H1 (cell line): Measurements from ENCODE around the gene DNAI1. TPM values are rescaled to one million over a fixed set of nuclear protein-coding genes. Genes with fewer than 3 reads are reported as not detected.

Source experiments
- CTCF ChIA-PET: fragments of 300-600 bp; sonication (Branson Sonifier 250); formaldehyde crosslinking; loops from one replicate; lab custom pipeline; 2021; ENCODE audit not compliant: partially characterized antibody; lab: Charles Lee
- POLR2A ChIA-PET: fragments of 300-600 bp; sonication (Branson Sonifier 250); formaldehyde crosslinking; loops from one replicate; lab custom pipeline; 2021; ENCODE audit warnings: inconsistent platforms; ENCODE audit not compliant: partially characterized antibody; lab: Charles Lee
- DNase-seq, 2 experiments: peaks; one replicate each; pipeline versions ENCODE4 v3.0.0 to v3.0.0-alpha.2; 2010 to 2022; ENCODE audit warnings: low spot score in 2 of 2, low read depth in 1 of 2, mixed read lengths in 1 of 2
- FAIRE-seq: peaks from 2 replicates; lab custom pipeline; 2011; peaks lifted over from hg19 to GRCh38; lab: Jason Lieb, UNC
- H2AFZ ChIP-seq: 2 replicates; pipeline ENCODE4 v1.8.1; 2012; ENCODE audit warnings: low read length, inconsistent platforms
- H2AK5ac ChIP-seq: 2 replicates; pipeline ENCODE4 v1.6.1; 2013; ENCODE audit warnings: low read depth, low read length
- H2BK120ac ChIP-seq: replicated peaks from 2 replicates; pipeline ENCODE3; 2013; ENCODE audit warnings: low read depth, low read length, inconsistent platforms
- H2BK12ac ChIP-seq: 2 replicates; pipeline ENCODE4 v1.6.1; 2013; ENCODE audit warnings: low read depth, low read length
- H2BK15ac ChIP-seq: 2 replicates; pipeline ENCODE4 v1.6.1; 2013; ENCODE audit warnings: low read length
- H2BK20ac ChIP-seq: 2 replicates; pipeline ENCODE4 v1.6.1; 2013; ENCODE audit warnings: low read length
- H2BK5ac ChIP-seq: 2 replicates; pipeline ENCODE4 v1.6.1; 2013; ENCODE audit warnings: low read depth, low read length
- H3K14ac ChIP-seq: 2 replicates; pipeline ENCODE4 v1.6.1; 2013; ENCODE audit warnings: inconsistent platforms; ENCODE audit not compliant: insufficient read length
- H3K18ac ChIP-seq: 2 replicates; pipeline ENCODE4 v1.6.1; 2013; ENCODE audit warnings: low read length; ENCODE audit errors: extremely low read depth
- H3K23ac ChIP-seq: 2 replicates; pipeline ENCODE4 v1.6.1; 2013; ENCODE audit warnings: inconsistent platforms; ENCODE audit not compliant: insufficient read length
- H3K23me2 ChIP-seq: 2 replicates; pipeline ENCODE4 v1.6.1; 2013; ENCODE audit warnings: low read depth, low read length
- H3K27ac ChIP-seq: 2 replicates; pipeline ENCODE4 v1.6.1; 2011; ENCODE audit warnings: low read depth, low read length, inconsistent platforms
- H3K27me3 ChIP-seq, 4 experiments: replicated peaks in 1 of 4; 1 replicate in 1 of 4; 2 replicates in 3 of 4; pipeline versions ENCODE4 v1.6.1 to v1.8.1; 2011 to 2013; ENCODE audit warnings: low read length in 3 of 4, mild to moderate bottlenecking in 3 of 4, inconsistent platforms in 2 of 4, mixed read lengths in 2 of 4, moderate library complexity in 1 of 4; ENCODE audit not compliant: control insufficient read depth in 3 of 4, insufficient read depth in 3 of 4; ENCODE audit errors: extremely low read depth in 1 of 4
- H3K36me3 ChIP-seq, 4 experiments: 2 replicates each; pipeline versions ENCODE4 v1.6.1 to v1.8.1; 2011 to 2013; ENCODE audit warnings: mild to moderate bottlenecking in 4 of 4, low read length in 3 of 4, moderate library complexity in 2 of 4, control low read depth in 1 of 4, inconsistent platforms in 1 of 4; ENCODE audit not compliant: insufficient read depth in 4 of 4, control insufficient read depth in 2 of 4
- H3K4ac ChIP-seq: replicated peaks from 2 replicates; pipeline ENCODE3; 2013; ENCODE audit warnings: low read length, low read depth, mixed read lengths, inconsistent platforms; ENCODE audit not compliant: insufficient read length
- H3K4me1 ChIP-seq, 4 experiments: replicated peaks in 1 of 4; 1 replicate in 1 of 4; 2 replicates in 3 of 4; pipeline versions ENCODE4 v1.6.1 to v1.8.1; 2011 to 2013; ENCODE audit warnings: low read length in 3 of 4, inconsistent platforms in 2 of 4, mixed read lengths in 1 of 4; ENCODE audit not compliant: insufficient read depth in 4 of 4, control insufficient read depth in 3 of 4
- H3K4me2 ChIP-seq, 2 experiments: 2 replicates each; pipeline versions ENCODE4 v1.6.1 to v1.8.1; 2011 to 2013; ENCODE audit warnings: low read depth in 2 of 2, low read length in 2 of 2, control low read depth in 1 of 2, inconsistent platforms in 1 of 2, mild to moderate bottlenecking in 1 of 2; ENCODE audit not compliant: insufficient read depth in 1 of 2
- H3K4me3 ChIP-seq, 4 experiments: fragments of 200-600, 300-600 bp in 1 of 4; sonication (generic), shearing (Covaris generic), sonication (Bioruptor Twin) in 1 of 4; 2 replicates each; pipeline versions ENCODE4 v1.5.1 to v1.8.1; 2011 to 2016; ENCODE audit warnings: low read length in 4 of 4, low read depth in 3 of 4, control low read depth in 2 of 4, inconsistent platforms in 2 of 4, mild to moderate bottlenecking in 2 of 4, mixed read lengths in 1 of 4, moderate library complexity in 1 of 4; ENCODE audit not compliant: insufficient read depth in 2 of 4; ENCODE audit errors: extremely low read depth in 1 of 4
- H3K56ac ChIP-seq: replicated peaks from 2 replicates; pipeline ENCODE3; 2013; ENCODE audit warnings: low read depth, mild to moderate bottlenecking, mixed read lengths, low read length, inconsistent platforms; ENCODE audit not compliant: insufficient read length
- H3K79me1 ChIP-seq: 2 replicates; pipeline ENCODE4 v1.6.1; 2013; ENCODE audit warnings: low read depth, low read length, control low read depth
- H3K79me2 ChIP-seq, 2 experiments: 2 replicates each; pipeline versions ENCODE4 v1.6.1 to v1.8.1; 2012 to 2013; ENCODE audit warnings: low read length in 2 of 2, mild to moderate bottlenecking in 2 of 2, inconsistent platforms in 1 of 2; ENCODE audit not compliant: insufficient read depth in 2 of 2, control insufficient read depth in 1 of 2
- H3K9ac ChIP-seq, 4 experiments: replicated peaks in 1 of 4; 1 replicate in 1 of 4; 2 replicates in 3 of 4; pipeline versions ENCODE4 v1.6.1 to v1.8.1; 2011 to 2013; ENCODE audit warnings: low read depth in 3 of 4, low read length in 3 of 4, control low read depth in 2 of 4, mild to moderate bottlenecking in 2 of 4, moderate library complexity in 2 of 4, inconsistent platforms in 1 of 4; ENCODE audit errors: extremely low read depth in 1 of 4
- H3K9me3 ChIP-seq, 2 experiments: 2 replicates each; pipeline versions ENCODE4 v1.6.1 to v1.8.1; 2012 to 2013; ENCODE audit warnings: mild to moderate bottlenecking in 2 of 2, moderate library complexity in 2 of 2, control low read depth in 1 of 2, inconsistent platforms in 1 of 2, low read depth in 1 of 2, low read length in 1 of 2, mixed read lengths in 1 of 2; ENCODE audit not compliant: insufficient read depth in 2 of 2
- H4K20me1 ChIP-seq, 2 experiments: replicated peaks in 1 of 2; 2 replicates each; pipeline versions ENCODE3 to v1.8.1; 2011 to 2013; ENCODE audit warnings: inconsistent platforms in 2 of 2, low read length in 2 of 2, mild to moderate bottlenecking in 1 of 2; ENCODE audit not compliant: insufficient read depth in 2 of 2, control insufficient read depth in 1 of 2
- H4K5ac ChIP-seq: 2 replicates; pipeline ENCODE4 v1.6.1; 2013; ENCODE audit warnings: low read length, low read depth, mixed read lengths, inconsistent platforms; ENCODE audit not compliant: insufficient read length
- H4K8ac ChIP-seq: 2 replicates; pipeline ENCODE4 v1.8.0; 2013; ENCODE audit warnings: mild to moderate bottlenecking, moderate library complexity, low read length, inconsistent platforms; ENCODE audit not compliant: insufficient read depth; ENCODE audit errors: extremely low read depth
- H4K91ac ChIP-seq: replicated peaks from 2 replicates; pipeline ENCODE3; 2013; ENCODE audit warnings: low read length, mixed read lengths, inconsistent platforms; ENCODE audit not compliant: insufficient read length
- CBX5 ChIP-seq: fragments of 300-800, 300-1000 bp; sonication (generic); IDR thresholded peaks from 2 replicates; pipeline ENCODE4 v1.7.1; 2016; ENCODE audit warnings: antibody characterized with exemption, low read length, low read depth
- CHD2 ChIP-seq: IDR thresholded peaks from 2 replicates; pipeline ENCODE4 v1.6.1; 2012; ENCODE audit warnings: low read length, improper control_type of control experiment
- CTBP2 ChIP-seq: IDR thresholded peaks from 2 replicates; pipeline ENCODE4 v1.7.0; 2011; ENCODE audit warnings: borderline replicate concordance, mild to moderate bottlenecking, moderate library complexity, mixed read lengths, low read length; ENCODE audit not compliant: insufficient read depth, insufficient read length
- MAFK ChIP-seq: IDR thresholded peaks from 2 replicates; pipeline ENCODE4 v1.6.1; 2012; ENCODE audit warnings: low read depth, mild to moderate bottlenecking, improper control_type of control experiment, low read length
- WGBS, 2 experiments: shearing (Covaris generic) in 1 of 2; methylation state at CpG; one replicate each; pipeline versions ENCODE4 v1.1.6 to v1.1.7; 2013 to 2015; ENCODE audit warnings: low lambda C conversion rate in 2 of 2, mixed read lengths in 2 of 2, inconsistent platforms in 1 of 2, low coverage in 1 of 2, missing lambda C conversion rate in 1 of 2; ENCODE audit not compliant: insufficient replicate concordance in 2 of 2, insufficient coverage in 1 of 2, insufficient read length in 1 of 2; ENCODE audit errors: extremely low coverage in 1 of 2, missing lambda C conversion rate in 1 of 2; 5-methylcytosine and 5-hydroxymethylcytosine counted together
- polyA plus RNA-seq, 7 experiments: library from polyadenylated mRNA; depleted of rRNA in 3 of 7; stranded (reverse) in 5 of 7; unstranded in 2 of 7; fragments of >200 nt in 5 of 7; fragments of 200-250 nt in 2 of 7; gene quantifications; 1 replicate in 5 of 7; 2 replicates in 1 of 7; 4 replicates in 1 of 7; pipeline versions ENCODE4 v1.2.1 to v1.2.3, GENCODE V29; 2011 to 2013; ENCODE audit warnings: missing spikeins in 2 of 7, mixed read lengths in 2 of 7
- total RNA-seq: library from RNA; stranded (reverse); fragmentation: NEBNext Ultra II Directional; extraction: Animal tissue kit (Norgen Biotek cat#: 25700); gene quantifications from 2 replicates; pipeline ENCODE4 v1.2.1, GENCODE V29; 2021

Gene DNAI1
- total and polyA plus RNA-seq, 2 of the 8 experiments (the other 6 are each of a cell fraction or from before 2014, with no cell fraction given): 0.37 to 0.54 TPM

DNA sequence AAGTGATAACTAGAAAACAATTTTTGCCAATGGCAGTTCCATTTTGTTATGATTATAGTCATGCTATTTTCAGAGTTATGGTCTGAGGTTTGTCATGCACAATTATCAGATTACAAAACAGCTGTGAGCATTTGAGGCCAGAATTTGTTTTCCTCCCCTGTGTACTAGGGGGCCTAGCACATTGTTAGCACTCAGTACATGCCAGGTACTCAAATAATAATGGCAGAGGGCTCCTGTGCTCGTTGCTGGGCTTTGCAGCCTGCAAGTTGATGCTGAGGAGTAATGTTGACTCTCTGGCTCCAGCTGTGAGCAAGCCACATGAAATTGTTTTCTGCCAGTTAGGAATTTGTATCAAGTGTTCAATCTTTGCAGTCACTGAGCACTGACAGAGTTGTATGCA, 6.9 kb downstream of the DNAI1 start:
- H3K9me3 ChIP-seq: no peaks in the 10 kb centered on the region
- no peak for TF ChIP-seq CBX5
- no peak for TF ChIP-seq CHD2
- TF ChIP-seq MAFK: no peak
- no peak for TF ChIP-seq CTBP2

More for the DNA sequence above, 6.9 kb downstream of the DNAI1 start:
- ChIA-PET POLR2A (no interaction called here), CTCF (interaction anchor here (0.8 to 4.3 kb wide), 6 partner anchors 10 to 126 kb away, joined by 3 to 16 read pairs (median 6); no protein-coding TSS in a partner anchor)
- DNase-seq: no peak
- H3K4me3 ChIP-seq: no peak overlapping the region
- H2BK12ac ChIP-seq: no peak overlapping the region
- no peaks in the 10 kb centered on the region for H4K20me1 ChIP-seq
- H4K8ac ChIP-seq: no peak overlapping the region
- H3K23ac ChIP-seq: no peak overlapping the region
- H2AK5ac ChIP-seq: no peak overlapping the region
- H2BK20ac ChIP-seq: no peak overlapping the region
- H3K4me1 ChIP-seq: no peaks in the 10 kb centered on the region
- no peaks in the 10 kb centered on the region for H3K36me3 ChIP-seq
- H2AFZ ChIP-seq: no peak overlapping the region
- no peaks in the 10 kb centered on the region; a peak in 1 of 7 replicates for H3K27me3 ChIP-seq
- no peak overlapping the region for H3K18ac ChIP-seq
- no peak overlapping the region for H3K4me2 ChIP-seq
- H3K56ac ChIP-seq: no peak overlapping the region
- H3K14ac ChIP-seq: no peak overlapping the region
- no peak overlapping the region for H2BK120ac ChIP-seq
- H3K23me2 ChIP-seq: no peaks in the 10 kb centered on the region
- no peaks in the 10 kb centered on the region for H3K79me1 ChIP-seq
- 93% methylated on average over 1 of the region's 1 CpG; no CpG with 5 or more reads in 1 of the 2 experiments for WGBS, 2 experiments
- H2BK15ac ChIP-seq: no peak overlapping the region
- no peak overlapping the region for H3K4ac ChIP-seq
- H3K27ac ChIP-seq: no peak overlapping the region
- H4K5ac ChIP-seq: no peak overlapping the region
- no peak overlapping the region for H4K91ac ChIP-seq
- no peak overlapping the region for H2BK5ac ChIP-seq
- H3K79me2 ChIP-seq: no peaks in the 10 kb centered on the region
- FAIRE-seq: no peak
- no peak overlapping the region for H3K9ac ChIP-seq
